HEK293 (cell line): ENCODE results near the gene GCLM.

ENCODE experiments used
- CTCF ChIA-PET: fragments of 350-600 bp; formaldehyde crosslinking; extraction: SDS; loops from one replicate; lab custom pipeline; 2021; ENCODE audit warnings: antibody characterized with exemption; lab: Yijun Ruan, JAX
- POLR2A ChIA-PET: fragments of 300-600 bp; formaldehyde crosslinking; extraction: SDS; loops from one replicate; lab custom pipeline; 2020; ENCODE audit warnings: antibody characterized with exemption, inconsistent platforms; lab: Yijun Ruan, JAX
- H3K27ac ChIP-seq: fragments of 200-500 bp; sonication (Bioruptor generic); 2 replicates; pipeline ENCODE4 v1.5.1; 2014; ENCODE audit warnings: low read depth, low read length, control low read depth, inconsistent platforms; ENCODE audit errors: extremely low read depth
- H3K36me3 ChIP-seq, 2 experiments: fragments of 200-500 bp in 1 of 2; sonication (Bioruptor generic) in 1 of 2; 1 replicate in 1 of 2; 2 replicates in 1 of 2; pipeline ENCODE4 v1.5.1; 2014 to 2017; ENCODE audit warnings: inconsistent platforms in 2 of 2, low read length in 2 of 2; ENCODE audit not compliant: control insufficient read depth in 2 of 2, insufficient read depth in 1 of 2
- H3K4me1 ChIP-seq: fragments of 200-500 bp; sonication (Bioruptor generic); 2 replicates; pipeline ENCODE4 v1.5.1; 2014; ENCODE audit warnings: mild to moderate bottlenecking, low read length, inconsistent platforms; ENCODE audit not compliant: control insufficient read depth, insufficient read depth
- H3K4me3 ChIP-seq: 2 replicates; pipeline ENCODE4 v1.5.1; 2011; ENCODE audit warnings: low read depth, mild to moderate bottlenecking, control low read depth, low read length, moderate library complexity
- H3K9me3 ChIP-seq: fragments of 200-500 bp; sonication (Bioruptor generic); 2 replicates; pipeline ENCODE4 v1.5.1; 2014; ENCODE audit warnings: low read depth, low read length, inconsistent platforms; ENCODE audit not compliant: control insufficient read depth, insufficient read depth
- BCL11A ChIP-seq: fragments of 450-650 bp; formaldehyde crosslinking; IDR thresholded peaks from 2 replicates; pipeline ENCODE4 v1.5.1; 2016; ENCODE audit warnings: low read depth, missing biosample characterization, missing genetic modification characterization
- GLI4 ChIP-seq: fragments of 450-650 bp; formaldehyde crosslinking; IDR thresholded peaks from 2 replicates; pipeline ENCODE4 v1.5.1; 2016; ENCODE audit warnings: missing biosample characterization, missing genetic modification characterization
- GLIS1 ChIP-seq: fragments of 450-650 bp; formaldehyde crosslinking; IDR thresholded peaks from 2 replicates; pipeline ENCODE4 v1.5.1; 2016; ENCODE audit warnings: missing biosample characterization, missing genetic modification characterization
- GLIS2 ChIP-seq: fragments of 450-650 bp; formaldehyde crosslinking; IDR thresholded peaks from 2 replicates; pipeline ENCODE4 v1.5.1; 2016; ENCODE audit warnings: missing biosample characterization, missing genetic modification characterization
- HOXC10 ChIP-seq: sonication (generic); formaldehyde crosslinking; IDR thresholded peaks from 2 replicates; pipeline ENCODE4 v1.8.1; 2023; ENCODE audit warnings: mild to moderate bottlenecking, missing genetic modification reagents
- HOXD13 ChIP-seq: sonication (generic); formaldehyde crosslinking; IDR thresholded peaks from 2 replicates; pipeline ENCODE4 v1.8.0; 2022; ENCODE audit warnings: missing genetic modification reagents, borderline replicate concordance
- WT1 ChIP-seq: fragments of 450-650 bp; formaldehyde crosslinking; IDR thresholded peaks from 2 replicates; pipeline ENCODE4 v1.5.1; 2016; ENCODE audit warnings: missing biosample characterization, missing genetic modification characterization
- ZBTB1 ChIP-seq: fragments of 450-650 bp; formaldehyde crosslinking; IDR thresholded peaks from 2 replicates; pipeline ENCODE4 v1.5.1; 2016; ENCODE audit warnings: missing biosample characterization, missing genetic modification characterization
- ZFP37 ChIP-seq: fragments of 450-650 bp; formaldehyde crosslinking; IDR thresholded peaks from 2 replicates; pipeline ENCODE4 v1.5.1; 2016; ENCODE audit warnings: missing biosample characterization, missing genetic modification characterization
- ZIC2 ChIP-seq: fragments of 450-650 bp; formaldehyde crosslinking; IDR thresholded peaks from 2 replicates; pipeline ENCODE4 v1.5.1; 2016; ENCODE audit warnings: missing biosample characterization, missing genetic modification characterization
- ZNF155 ChIP-seq: fragments of 450-650 bp; formaldehyde crosslinking; IDR thresholded peaks from 2 replicates; pipeline ENCODE4 v1.5.1; 2016; ENCODE audit warnings: missing biosample characterization, missing genetic modification characterization
- ZNF174 ChIP-seq: fragments of 450-650 bp; formaldehyde crosslinking; IDR thresholded peaks from 2 replicates; pipeline ENCODE4 v1.5.0; 2017; ENCODE audit warnings: missing biosample characterization, mild to moderate bottlenecking, missing genetic modification characterization
- ZNF239 ChIP-seq: fragments of 450-650 bp; formaldehyde crosslinking; IDR thresholded peaks from 2 replicates; pipeline ENCODE4 v1.5.1; 2016; ENCODE audit warnings: missing biosample characterization, missing genetic modification characterization
- ZNF248 ChIP-seq: fragments of 450-650 bp; formaldehyde crosslinking; IDR thresholded peaks from 2 replicates; pipeline ENCODE4 v1.5.1; 2017; ENCODE audit warnings: missing biosample characterization, missing genetic modification characterization
- ZNF354C ChIP-seq: fragments of 450-650 bp; formaldehyde crosslinking; IDR thresholded peaks from 2 replicates; pipeline ENCODE4 v1.5.1; 2016; ENCODE audit warnings: missing biosample characterization, missing genetic modification characterization, low read depth, borderline replicate concordance
- ZNF514 ChIP-seq: fragments of 450-650 bp; formaldehyde crosslinking; IDR thresholded peaks from 2 replicates; pipeline ENCODE4 v1.5.1; 2016; ENCODE audit warnings: missing biosample characterization, missing genetic modification characterization
- ZNF521 ChIP-seq: fragments of 450-650 bp; formaldehyde crosslinking; IDR thresholded peaks from 2 replicates; pipeline ENCODE4 v1.5.1; 2017; ENCODE audit warnings: missing biosample characterization, mild to moderate bottlenecking, missing genetic modification characterization
- ZNF544 ChIP-seq: fragments of 450-650 bp; formaldehyde crosslinking; IDR thresholded peaks from 2 replicates; pipeline ENCODE4 v1.5.0; 2017; ENCODE audit warnings: missing biosample characterization, missing genetic modification characterization
- ZNF610 ChIP-seq: fragments of 450-650 bp; formaldehyde crosslinking; IDR thresholded peaks from 2 replicates; pipeline ENCODE4 v1.5.1; 2016; ENCODE audit warnings: missing biosample characterization, missing genetic modification characterization, borderline replicate concordance
- ZNF623 ChIP-seq: fragments of 450-650 bp; formaldehyde crosslinking; IDR thresholded peaks from 2 replicates; pipeline ENCODE4 v1.5.1; 2016; ENCODE audit warnings: missing biosample characterization, missing genetic modification characterization
- ZNF654 ChIP-seq: fragments of 450-650 bp; formaldehyde crosslinking; IDR thresholded peaks from 2 replicates; pipeline ENCODE4 v1.5.1; 2016; ENCODE audit warnings: low read depth, missing biosample characterization, missing genetic modification characterization
- ZNF707 ChIP-seq: fragments of 450-650 bp; formaldehyde crosslinking; IDR thresholded peaks from 2 replicates; pipeline ENCODE4 v1.5.1; 2016; ENCODE audit warnings: missing biosample characterization, missing genetic modification characterization
- ZNF776 ChIP-seq: fragments of 450-650 bp; formaldehyde crosslinking; IDR thresholded peaks from 2 replicates; pipeline ENCODE4 v1.5.0; 2017; ENCODE audit warnings: missing biosample characterization, missing genetic modification characterization, borderline replicate concordance
- ZNF792 ChIP-seq: fragments of 450-650 bp; formaldehyde crosslinking; IDR thresholded peaks from 2 replicates; pipeline ENCODE4 v1.5.1; 2016; ENCODE audit warnings: missing biosample characterization, missing genetic modification characterization
- TF ChIP-seq, protein P1 (sequence below): fragments of 450-650 bp; formaldehyde crosslinking; IDR thresholded peaks from 2 replicates; pipeline ENCODE4 v1.5.1; 2016; ENCODE audit warnings: missing biosample characterization, missing genetic modification characterization
- TF ChIP-seq, protein P2 (sequence below): fragments of 450-650 bp; formaldehyde crosslinking; IDR thresholded peaks from 2 replicates; pipeline ENCODE4 v1.5.1; 2016; ENCODE audit warnings: missing biosample characterization, missing genetic modification characterization
- TF ChIP-seq, protein P3 (sequence below): fragments of 450-650 bp; formaldehyde crosslinking; IDR thresholded peaks from 2 replicates; pipeline ENCODE4 v1.5.1; 2016; ENCODE audit warnings: missing biosample characterization, missing genetic modification characterization

The GCLM gene

DNA sequence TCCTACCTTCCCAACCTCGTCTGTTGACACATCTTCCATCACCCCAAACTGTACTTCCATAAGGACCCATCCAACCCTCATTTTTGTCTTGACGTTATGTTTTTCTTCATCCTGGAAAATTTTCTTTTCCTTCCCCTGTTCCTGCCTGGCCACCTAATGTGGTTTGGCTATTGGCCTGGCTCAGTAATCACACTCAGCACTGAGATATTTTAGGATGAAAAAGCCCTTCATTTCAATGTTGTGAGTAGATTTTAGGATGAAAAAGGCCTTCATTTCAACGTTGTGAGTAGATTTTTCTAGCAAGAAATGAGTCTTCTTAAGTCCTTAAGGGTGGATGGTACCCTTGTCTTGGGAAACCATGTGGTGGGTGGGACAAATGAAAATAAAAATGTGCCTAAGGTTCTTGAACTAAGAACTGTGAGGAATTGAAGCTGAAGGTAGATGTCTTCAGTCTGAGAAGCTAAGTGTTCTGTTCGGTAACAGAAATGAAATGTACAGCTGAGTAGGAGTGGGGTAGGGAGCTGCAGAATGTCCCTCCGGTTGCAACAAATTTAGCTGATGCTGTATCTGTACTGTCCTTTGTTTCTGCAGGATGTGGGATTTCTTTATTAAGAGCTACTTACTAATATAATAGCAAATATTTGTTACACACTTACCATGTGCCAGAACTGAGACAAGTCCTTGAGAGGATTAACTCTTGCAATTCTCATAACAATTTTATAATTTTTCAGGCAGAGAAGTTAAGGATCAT lies 66.3 kb downstream of the GCLM start (continued):
- TF ChIP-seq HOXC10 (CRISPR knock-in tag) = no peak
- TF ChIP-seq ZNF610 (tag by site-specific recombination) = no peak
- TF ChIP-seq ZNF776 (tag by site-specific recombination) = no peak
- TF ChIP-seq ZNF514 = no peak
- TF ChIP-seq, protein P1, sequence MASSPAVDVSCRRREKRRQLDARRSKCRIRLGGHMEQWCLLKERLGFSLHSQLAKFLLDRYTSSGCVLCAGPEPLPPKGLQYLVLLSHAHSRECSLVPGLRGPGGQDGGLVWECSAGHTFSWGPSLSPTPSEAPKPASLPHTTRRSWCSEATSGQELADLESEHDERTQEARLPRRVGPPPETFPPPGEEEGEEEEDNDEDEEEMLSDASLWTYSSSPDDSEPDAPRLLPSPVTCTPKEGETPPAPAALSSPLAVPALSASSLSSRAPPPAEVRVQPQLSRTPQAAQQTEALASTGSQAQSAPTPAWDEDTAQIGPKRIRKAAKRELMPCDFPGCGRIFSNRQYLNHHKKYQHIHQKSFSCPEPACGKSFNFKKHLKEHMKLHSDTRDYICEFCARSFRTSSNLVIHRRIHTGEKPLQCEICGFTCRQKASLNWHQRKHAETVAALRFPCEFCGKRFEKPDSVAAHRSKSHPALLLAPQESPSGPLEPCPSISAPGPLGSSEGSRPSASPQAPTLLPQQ (tag by site-specific recombination) = no peak
- TF ChIP-seq ZIC2 (tag by site-specific recombination) = no peak
- TF ChIP-seq ZNF248 (tag by site-specific recombination) = no peak
- no peak for TF ChIP-seq ZNF354C (tag by site-specific recombination)
- no peak for TF ChIP-seq GLI4 (tag by site-specific recombination)

DNA sequence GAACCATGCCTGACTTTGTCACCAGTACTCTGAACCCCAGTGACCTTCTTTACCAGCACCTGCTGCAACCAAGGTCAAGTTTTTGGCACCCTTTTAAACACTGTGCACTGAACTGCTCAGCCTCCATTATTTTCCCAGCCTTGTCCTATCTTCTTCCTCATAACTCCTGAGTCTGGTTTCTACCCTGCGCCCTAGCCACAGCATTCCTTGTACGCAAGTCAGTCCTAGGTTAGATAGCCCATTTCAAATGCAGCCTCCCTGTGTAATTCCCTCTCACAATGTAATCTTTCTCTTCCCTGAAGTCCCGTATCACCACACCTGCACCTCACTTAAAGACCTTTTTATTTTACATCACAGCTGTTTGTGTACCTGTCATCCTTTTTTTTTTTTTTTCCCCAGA lies 67.5 kb downstream of the GCLM start:
- H3K4me3 ChIP-seq = no peak overlapping the region
- ChIA-PET CTCF (interaction anchor here (0.6 to 7.9 kb wide), 3 partner anchors 26 to 537 kb away, joined by 3 to 120 read pairs (median 4); no protein-coding TSS in a partner anchor), POLR2A (no interaction called here)
- TF ChIP-seq ZNF792 (no peak), ZBTB1 (tag by site-specific recombination) (no peak), BCL11A (tag by site-specific recombination) (no peak), GLIS1 (tag by site-specific recombination) (no peak), ZNF654 (tag by site-specific recombination) (no peak), ZNF239 (tag by site-specific recombination) (no peak), ZNF623 (tag by site-specific recombination) (no peak), ZNF155 (tag by site-specific recombination) (no peak), WT1 (tag by site-specific recombination) (no peak), ZNF707 (tag by site-specific recombination) (no peak), HOXD13 (no peak), GLIS2 (tag by site-specific recombination) (no peak), ZNF174 (tag by site-specific recombination) (no peak), ZNF521 (tag by site-specific recombination) (no peak), ZFP37 (tag by site-specific recombination) (no peak), ZNF544 (tag by site-specific recombination) (no peak)
- TF ChIP-seq, protein P2, sequence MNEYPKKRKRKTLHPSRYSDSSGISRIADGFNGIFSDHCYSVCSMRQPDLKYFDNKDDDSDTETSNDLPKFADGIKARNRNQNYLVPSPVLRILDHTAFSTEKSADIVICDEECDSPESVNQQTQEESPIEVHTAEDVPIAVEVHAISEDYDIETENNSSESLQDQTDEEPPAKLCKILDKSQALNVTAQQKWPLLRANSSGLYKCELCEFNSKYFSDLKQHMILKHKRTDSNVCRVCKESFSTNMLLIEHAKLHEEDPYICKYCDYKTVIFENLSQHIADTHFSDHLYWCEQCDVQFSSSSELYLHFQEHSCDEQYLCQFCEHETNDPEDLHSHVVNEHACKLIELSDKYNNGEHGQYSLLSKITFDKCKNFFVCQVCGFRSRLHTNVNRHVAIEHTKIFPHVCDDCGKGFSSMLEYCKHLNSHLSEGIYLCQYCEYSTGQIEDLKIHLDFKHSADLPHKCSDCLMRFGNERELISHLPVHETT = no peak
- TF ChIP-seq, protein P3, sequence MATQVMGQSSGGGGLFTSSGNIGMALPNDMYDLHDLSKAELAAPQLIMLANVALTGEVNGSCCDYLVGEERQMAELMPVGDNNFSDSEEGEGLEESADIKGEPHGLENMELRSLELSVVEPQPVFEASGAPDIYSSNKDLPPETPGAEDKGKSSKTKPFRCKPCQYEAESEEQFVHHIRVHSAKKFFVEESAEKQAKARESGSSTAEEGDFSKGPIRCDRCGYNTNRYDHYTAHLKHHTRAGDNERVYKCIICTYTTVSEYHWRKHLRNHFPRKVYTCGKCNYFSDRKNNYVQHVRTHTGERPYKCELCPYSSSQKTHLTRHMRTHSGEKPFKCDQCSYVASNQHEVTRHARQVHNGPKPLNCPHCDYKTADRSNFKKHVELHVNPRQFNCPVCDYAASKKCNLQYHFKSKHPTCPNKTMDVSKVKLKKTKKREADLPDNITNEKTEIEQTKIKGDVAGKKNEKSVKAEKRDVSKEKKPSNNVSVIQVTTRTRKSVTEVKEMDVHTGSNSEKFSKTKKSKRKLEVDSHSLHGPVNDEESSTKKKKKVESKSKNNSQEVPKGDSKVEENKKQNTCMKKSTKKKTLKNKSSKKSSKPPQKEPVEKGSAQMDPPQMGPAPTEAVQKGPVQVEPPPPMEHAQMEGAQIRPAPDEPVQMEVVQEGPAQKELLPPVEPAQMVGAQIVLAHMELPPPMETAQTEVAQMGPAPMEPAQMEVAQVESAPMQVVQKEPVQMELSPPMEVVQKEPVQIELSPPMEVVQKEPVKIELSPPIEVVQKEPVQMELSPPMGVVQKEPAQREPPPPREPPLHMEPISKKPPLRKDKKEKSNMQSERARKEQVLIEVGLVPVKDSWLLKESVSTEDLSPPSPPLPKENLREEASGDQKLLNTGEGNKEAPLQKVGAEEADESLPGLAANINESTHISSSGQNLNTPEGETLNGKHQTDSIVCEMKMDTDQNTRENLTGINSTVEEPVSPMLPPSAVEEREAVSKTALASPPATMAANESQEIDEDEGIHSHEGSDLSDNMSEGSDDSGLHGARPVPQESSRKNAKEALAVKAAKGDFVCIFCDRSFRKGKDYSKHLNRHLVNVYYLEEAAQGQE = no peak
- H3K9me3 ChIP-seq = no peaks in the 10 kb centered on the region
- peaks cover 3% of the 10 kb centered on the region; the same call in 1 of the 2 replicates for H3K4me1 ChIP-seq
- H3K27ac ChIP-seq = no peak overlapping the region
- H3K36me3 ChIP-seq = no peaks in the 10 kb centered on the region
